ENCODE measurements around the gene PRR20D.
"Not testable (repeated sequence)": the region's sequence is repeated elsewhere in the genome, so short reads cannot be mapped to it uniquely, and the experiment has no call there.

The PRR20D gene

GRCh38 chr13:57160332-57160731 is at the start of gene PRR20D:
PRR20D (plus strand) TSS chr13:57160632; CDS start chr13:57161019, 387 bp downstream.
- not testable (repeated sequence) for DNase-seq

- DNase-seq: no peak
These were observed 45.5 kb upstream of the PRR20D start for GRCh38 chr13:57114945-57115344.

- no peak for DNase-seq
These were observed 36.8 kb upstream of the PRR20D start for GRCh38 chr13:57123681-57124080.

- DNase-seq: no peak
These were observed 31.5 kb upstream of the PRR20D start for GRCh38 chr13:57128909-57129308.

GRCh38 chr13:57136093-57136492 is 24.3 kb upstream of the PRR20D start:
- no peak for DNase-seq

GRCh38 chr13:57137585-57137984 is 22.8 kb upstream of the PRR20D start:
- no peak for DNase-seq

- DNase-seq: no peak
These were observed 21.4 kb upstream of the PRR20D start for GRCh38 chr13:57138988-57139387.

- DNase-seq: not testable (repeated sequence)
These were observed 20.7 kb upstream of the PRR20D start for GRCh38 chr13:57139781-57140180.

- DNase-seq: not testable (repeated sequence)
These were observed 20.0 kb upstream of the PRR20D start, which contains the start of gene PRR20A for GRCh38 chr13:57140235-57140968. PRR20A (plus strand) TSS chr13:57140918; CDS start chr13:57141305, 387 bp downstream.

GRCh38 chr13:57147188-57147587 is 13.2 kb upstream of the PRR20D start, which contains the start of gene PRR20B:
PRR20B (plus strand) TSS chr13:57147488; CDS start chr13:57147875, 387 bp downstream.
- not testable (repeated sequence) for DNase-seq

GRCh38 chr13:57148106-57148505 is 12.3 kb upstream of the PRR20D start:
- not testable (repeated sequence) for DNase-seq

- DNase-seq: not testable (repeated sequence)
These were observed 6.7 kb upstream of the PRR20D start, which contains the start of gene PRR20C for GRCh38 chr13:57153761-57154160. PRR20C (plus strand) TSS chr13:57154061; CDS start chr13:57154448, 387 bp downstream.

- DNase-seq: not testable (repeated sequence)
These were observed 6.5 kb downstream of the PRR20D start, which contains the start of gene PRR20E for GRCh38 chr13:57166897-57167296. PRR20E (plus strand) TSS chr13:57167197; CDS start chr13:57167584, 387 bp downstream.

GRCh38 chr13:57191667-57192066 is 31.2 kb downstream of the PRR20D start:
- DNase-seq: no peak

- no peak for DNase-seq
These were observed 52.6 kb downstream of the PRR20D start for GRCh38 chr13:57212989-57213388.

All from activated CD4-positive, alpha-beta T cell treated with anti-CD3 and anti-CD28 coated beads for 4 hours (primary cell).